ENCODE results near the gene TMCC2.

TMCC2 gene

DNA sequence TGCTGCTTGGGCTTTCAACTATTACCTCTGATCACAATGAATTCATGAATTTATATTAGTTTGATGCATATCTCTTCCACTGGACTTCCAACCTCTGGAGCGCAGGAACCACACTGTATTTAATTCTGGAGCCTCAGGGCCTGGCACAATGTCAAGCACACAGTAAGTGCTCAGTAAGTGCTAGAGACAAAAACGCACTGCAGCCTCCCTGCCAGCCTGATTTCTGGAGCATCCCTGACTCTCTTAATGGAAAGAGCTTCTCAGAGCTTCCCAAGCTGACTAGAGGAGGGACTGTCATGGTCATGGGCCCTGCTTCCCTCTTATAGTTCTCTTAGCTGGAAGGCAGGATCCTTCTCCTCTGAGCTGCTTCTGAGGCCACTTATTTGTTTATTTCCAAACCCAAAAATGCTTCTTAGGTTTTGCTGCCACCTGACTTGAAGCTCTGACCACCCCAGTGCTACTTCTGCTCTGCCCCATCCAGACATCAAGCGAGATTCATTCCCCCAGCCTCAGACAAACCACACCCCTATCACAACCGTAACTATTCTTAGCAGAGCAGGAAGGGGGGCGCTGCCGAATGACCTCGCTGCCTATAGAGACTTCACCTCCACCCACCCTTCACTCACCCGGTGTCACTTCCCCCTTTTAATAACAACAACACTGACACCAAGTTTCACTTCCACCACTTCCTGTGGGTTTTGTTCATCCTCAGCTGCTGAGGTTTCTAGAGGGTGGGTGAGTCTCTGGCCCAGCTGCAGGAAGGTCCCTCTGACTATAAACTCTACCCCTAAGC, 60.2 kb downstream of the TMCC2 start:
- no peak overlapping the region for H3K4me3 ChIP-seq (ENCODE audit: low read depth, low read length)
- DNase-seq (ENCODE audit: low read depth), result peak; percentile 97
- TF ChIP-seq, protein P1, sequence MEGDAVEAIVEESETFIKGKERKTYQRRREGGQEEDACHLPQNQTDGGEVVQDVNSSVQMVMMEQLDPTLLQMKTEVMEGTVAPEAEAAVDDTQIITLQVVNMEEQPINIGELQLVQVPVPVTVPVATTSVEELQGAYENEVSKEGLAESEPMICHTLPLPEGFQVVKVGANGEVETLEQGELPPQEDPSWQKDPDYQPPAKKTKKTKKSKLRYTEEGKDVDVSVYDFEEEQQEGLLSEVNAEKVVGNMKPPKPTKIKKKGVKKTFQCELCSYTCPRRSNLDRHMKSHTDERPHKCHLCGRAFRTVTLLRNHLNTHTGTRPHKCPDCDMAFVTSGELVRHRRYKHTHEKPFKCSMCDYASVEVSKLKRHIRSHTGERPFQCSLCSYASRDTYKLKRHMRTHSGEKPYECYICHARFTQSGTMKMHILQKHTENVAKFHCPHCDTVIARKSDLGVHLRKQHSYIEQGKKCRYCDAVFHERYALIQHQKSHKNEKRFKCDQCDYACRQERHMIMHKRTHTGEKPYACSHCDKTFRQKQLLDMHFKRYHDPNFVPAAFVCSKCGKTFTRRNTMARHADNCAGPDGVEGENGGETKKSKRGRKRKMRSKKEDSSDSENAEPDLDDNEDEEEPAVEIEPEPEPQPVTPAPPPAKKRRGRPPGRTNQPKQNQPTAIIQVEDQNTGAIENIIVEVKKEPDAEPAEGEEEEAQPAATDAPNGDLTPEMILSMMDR (IDR thresholded peaks at IDR 0.05; ENCODE audit: low read depth, low read length), result no peak
- no peak for TF ChIP-seq POLR2A (IDR thresholded peaks at IDR 0.05; ENCODE audit: extremely low read depth, insufficient read length)
- TF ChIP-seq, protein P2, sequence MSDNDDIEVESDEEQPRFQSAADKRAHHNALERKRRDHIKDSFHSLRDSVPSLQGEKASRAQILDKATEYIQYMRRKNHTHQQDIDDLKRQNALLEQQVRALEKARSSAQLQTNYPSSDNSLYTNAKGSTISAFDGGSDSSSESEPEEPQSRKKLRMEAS (IDR thresholded peaks at IDR 0.05; ENCODE audit: low read depth, low read length), result no peak
- TF ChIP-seq MYC (IDR thresholded peaks at IDR 0.05; ENCODE audit: low read depth, low read length), result no peak

DNA sequence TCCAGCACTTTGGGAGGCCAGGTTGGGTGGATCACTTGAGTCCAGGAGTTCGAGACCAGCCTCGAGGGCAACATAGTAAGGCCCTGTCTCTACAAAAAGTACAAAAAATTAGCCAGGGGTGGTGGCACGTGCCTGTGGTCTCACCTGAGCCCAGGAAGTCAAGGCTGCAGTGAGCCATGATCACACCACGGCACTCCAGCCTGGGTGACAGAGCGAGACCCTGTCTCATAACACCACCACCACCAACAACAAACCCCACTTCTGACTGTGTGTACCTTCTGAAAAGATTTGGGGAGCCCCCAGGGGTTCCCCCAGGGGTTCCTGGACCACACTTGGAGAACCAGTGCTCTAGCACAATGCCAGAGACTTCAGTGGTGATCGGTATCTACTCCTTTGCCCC, 63.9 kb downstream of the TMCC2 start:
- DNase-seq (ENCODE audit: low read depth), result no peak
- no peak overlapping the region for H3K4me3 ChIP-seq (ENCODE audit: low read depth, low read length)

DNA sequence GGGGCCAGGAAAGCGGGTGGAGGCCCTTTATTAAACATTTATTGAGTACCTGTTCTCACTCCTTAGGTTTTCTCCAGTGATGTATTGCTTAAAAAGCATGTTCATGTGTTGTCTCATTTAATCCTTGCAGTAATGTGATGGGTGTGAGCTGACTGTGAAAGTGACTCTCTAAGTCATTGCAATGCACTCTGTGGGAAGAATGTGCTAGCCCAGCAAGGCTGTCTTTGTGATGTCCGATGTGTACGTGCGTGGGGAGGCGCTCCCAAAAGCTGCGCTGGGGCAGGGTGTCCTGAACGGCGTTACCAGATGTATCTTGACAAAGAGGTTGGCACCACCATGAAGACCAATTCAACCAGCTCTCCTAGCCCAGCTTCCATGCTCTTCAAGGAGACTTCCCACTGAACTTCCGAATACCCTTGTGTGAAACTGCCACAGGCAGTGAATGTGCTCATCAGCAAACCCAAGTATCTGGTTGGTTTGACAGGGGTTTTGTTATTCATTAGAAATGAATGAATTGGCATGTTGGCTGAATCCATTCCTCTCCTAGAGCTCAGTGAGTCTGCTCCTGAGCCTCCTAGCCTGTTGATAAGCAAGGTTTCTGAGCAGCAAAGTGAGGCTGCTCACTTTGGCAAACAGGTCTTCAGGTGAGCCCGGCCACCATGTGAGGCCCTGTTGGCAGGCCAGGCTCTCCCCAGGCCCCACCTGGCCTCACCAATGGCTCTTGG, 65.8 kb downstream of the TMCC2 start:
- DNase-seq (ENCODE audit: low read depth), result no peak
- no peak overlapping the region for H3K4me3 ChIP-seq (ENCODE audit: low read depth, low read length)
- TF ChIP-seq POLR2A (IDR thresholded peaks at IDR 0.05; ENCODE audit: extremely low read depth, insufficient read length) (no peak), MYC (IDR thresholded peaks at IDR 0.05; ENCODE audit: low read depth, low read length) (no peak)
- TF ChIP-seq, protein P2 (IDR thresholded peaks at IDR 0.05; ENCODE audit: low read depth, low read length), result no peak
- TF ChIP-seq, protein P1 (IDR thresholded peaks at IDR 0.05; ENCODE audit: low read depth, low read length), result no peak

More for the DNA sequence above, 63.9 kb downstream of the TMCC2 start:
- TF ChIP-seq, protein P1 (IDR thresholded peaks at IDR 0.05; ENCODE audit: low read depth, low read length), result no peak

DNA sequence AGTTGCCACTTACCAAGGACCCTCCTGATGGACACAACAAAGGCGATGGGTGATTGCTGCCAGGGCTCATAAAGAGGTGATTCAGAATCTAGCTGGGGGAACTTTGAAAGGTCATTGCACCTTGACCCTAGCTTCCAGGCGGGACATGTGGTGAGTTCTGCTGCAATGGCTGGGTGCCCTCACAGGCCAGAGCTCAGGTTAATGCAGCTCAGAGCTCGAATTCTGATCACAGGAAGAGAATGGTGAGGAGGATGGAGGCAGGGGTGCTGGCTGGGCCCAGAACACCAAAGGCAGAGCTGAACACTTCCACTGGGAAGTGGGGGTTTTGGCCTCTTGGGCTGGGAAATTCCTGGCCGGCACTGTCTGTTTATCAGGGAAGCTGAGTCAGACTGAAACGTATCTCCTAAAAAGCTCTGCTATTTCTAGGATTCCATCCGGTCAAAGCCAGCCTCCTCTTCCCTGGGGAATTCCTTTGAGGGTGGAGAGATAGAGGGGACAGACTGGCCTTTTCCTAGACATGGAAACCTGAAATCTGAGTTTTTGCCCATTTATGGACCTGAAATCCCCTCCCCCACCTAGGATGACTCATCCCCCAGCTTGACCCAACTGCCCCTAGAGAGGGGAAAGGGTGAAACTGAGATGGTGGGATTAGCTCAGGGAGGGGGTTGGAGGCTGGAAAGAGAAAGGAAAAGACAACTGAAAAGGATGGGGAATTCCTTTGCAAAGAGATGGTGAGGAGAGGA, 66.6 kb downstream of the TMCC2 start:
- TF ChIP-seq, protein P2 (IDR thresholded peaks at IDR 0.05; ENCODE audit: low read depth, low read length), result no peak
- TF ChIP-seq MYC (IDR thresholded peaks at IDR 0.05; ENCODE audit: low read depth, low read length) (no peak), POLR2A (IDR thresholded peaks at IDR 0.05; ENCODE audit: extremely low read depth, insufficient read length) (no peak)
- TF ChIP-seq, protein P1 (IDR thresholded peaks at IDR 0.05; ENCODE audit: low read depth, low read length), result no peak
- DNase-seq (ENCODE audit: low read depth), result no peak
- no peak overlapping the region for H3K4me3 ChIP-seq (ENCODE audit: low read depth, low read length)

DNA sequence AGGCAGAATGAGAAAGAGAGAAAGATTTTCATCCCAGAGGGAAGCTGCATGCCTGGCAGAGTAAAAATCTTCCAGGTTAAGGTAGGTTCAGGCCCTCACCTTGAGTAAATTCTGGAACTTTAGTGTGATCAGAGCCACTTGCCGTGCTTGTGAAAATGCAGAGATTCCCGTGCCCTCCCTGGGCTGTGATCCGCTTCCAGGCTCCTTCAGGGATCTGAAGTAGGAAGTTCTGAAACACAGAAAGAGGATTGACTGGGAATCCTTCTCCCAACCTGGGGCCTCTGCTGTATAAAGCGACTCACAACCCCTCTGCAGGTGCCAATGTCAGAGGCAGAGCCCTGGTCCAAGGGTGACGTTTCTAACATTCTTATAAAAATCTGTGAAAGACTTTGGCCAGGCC, 67.2 kb downstream of the TMCC2 start:
- no peak for DNase-seq (ENCODE audit: low read depth)
- TF ChIP-seq, protein P2 (IDR thresholded peaks at IDR 0.05; ENCODE audit: low read depth, low read length), result no peak
- TF ChIP-seq MYC (IDR thresholded peaks at IDR 0.05; ENCODE audit: low read depth, low read length) (no peak), POLR2A (IDR thresholded peaks at IDR 0.05; ENCODE audit: extremely low read depth, insufficient read length) (no peak)
- TF ChIP-seq, protein P1 (IDR thresholded peaks at IDR 0.05; ENCODE audit: low read depth, low read length), result no peak
- H3K4me3 ChIP-seq (ENCODE audit: low read depth, low read length), result no peak overlapping the region
